ENCODE results near the gene TRPM3. TPM values are rescaled to one million over a fixed set of nuclear protein-coding genes. Genes with fewer than 3 reads are reported as not detected.

TRPM3 gene
- polyA plus RNA-seq, 2 of the 4 experiments (the other 2 are of a cell fraction) = not detected

DNA sequence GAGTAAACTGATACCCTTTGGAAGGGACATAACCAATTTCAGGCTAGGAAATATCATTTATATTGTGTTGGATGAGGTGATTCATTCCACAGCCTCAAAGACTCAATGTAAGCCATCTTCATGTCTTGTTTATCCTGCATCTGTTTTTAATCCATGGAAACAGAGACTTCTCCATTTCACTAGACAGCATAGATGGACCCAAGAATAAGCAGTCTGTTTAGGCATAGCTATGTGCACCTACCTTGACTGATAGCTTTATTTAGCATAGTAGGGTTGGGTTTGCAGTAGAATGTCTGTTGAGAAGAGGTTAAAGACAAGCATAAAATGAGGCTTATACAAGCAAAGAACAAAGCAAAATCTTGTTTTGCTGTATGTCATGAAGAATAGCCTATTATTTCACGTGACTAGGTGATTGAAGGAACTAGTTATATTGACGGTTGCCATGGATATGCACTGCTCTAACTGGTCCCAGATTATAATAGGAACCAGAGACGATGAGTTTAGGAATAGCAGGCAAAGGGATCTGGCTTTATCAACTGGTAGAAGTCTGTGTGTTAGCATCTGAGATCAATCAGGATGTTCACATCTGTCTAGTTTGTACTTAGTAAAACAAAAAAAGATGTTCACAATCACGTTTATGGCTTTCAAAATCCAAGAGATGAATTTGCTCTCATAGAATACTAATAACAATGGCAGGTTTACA lies 552.2 kb downstream of the TRPM3 start:
- H3K4me3 ChIP-seq = no peak overlapping the region
- WGBS (ENCODE audit: missing lambda C conversion rate) = 9% methylated on average over 4 of the region's 4 CpGs
- H3K4me1 ChIP-seq = no peaks in the 10 kb centered on the region
- FAIRE-seq = peak; percentile 61
- no peak for ATAC-seq
- H3K4me2 ChIP-seq = no peak overlapping the region
- ChIA-PET CTCF (interaction anchor here (0.7 to 1.2 kb wide), 2 partner anchors 12 to 33 kb away, joined by 3 to 4 read pairs; no protein-coding TSS in a partner anchor), POLR2A (no interaction called here)
- no peak overlapping the region for H3K27ac ChIP-seq
- DNase-seq (ENCODE audit: low read depth in 1 of 2, low spot score in 1 of 2) = no peak
- TF ChIP-seq POLR2AphosphoS2 (conservative IDR thresholded peaks at IDR 0.05; ENCODE audit: low read length) (no peak), CBX8 (IDR thresholded peaks at IDR 0.05) (no peak), NPAS2 (CRISPR knock-in tag; IDR thresholded peaks at IDR 0.05; ENCODE audit: borderline replicate concordance) (no peak), MAZ (IDR thresholded peaks at IDR 0.05; ENCODE audit: borderline replicate concordance, low read depth, low read length) (no peak), FOSB (CRISPR knock-in tag; IDR thresholded peaks at IDR 0.05) (no peak), SREBF2 (IDR thresholded peaks at IDR 0.05) (no peak), CHD2 (IDR thresholded peaks at IDR 0.05; ENCODE audit: low read length, partially characterized antibody) (no peak), TP53 (CRISPR knock-in tag; IDR thresholded peaks at IDR 0.05) (no peak), CHD4 (IDR thresholded peaks at IDR 0.05; ENCODE audit: borderline replicate concordance) (no peak), SMC3 (IDR thresholded peaks at IDR 0.05) (no peak), HOXA7 (CRISPR knock-in tag; IDR thresholded peaks at IDR 0.05) (no peak), JUN (IDR thresholded peaks at IDR 0.05) (no peak), RFX5 (IDR thresholded peaks at IDR 0.05) (no peak), E2F6 (IDR thresholded peaks at IDR 0.05; ENCODE audit: borderline replicate concordance, low read depth) (no peak), HDAC2 (IDR thresholded peaks at IDR 0.05) (no peak)
- TF ChIP-seq, protein P1, sequence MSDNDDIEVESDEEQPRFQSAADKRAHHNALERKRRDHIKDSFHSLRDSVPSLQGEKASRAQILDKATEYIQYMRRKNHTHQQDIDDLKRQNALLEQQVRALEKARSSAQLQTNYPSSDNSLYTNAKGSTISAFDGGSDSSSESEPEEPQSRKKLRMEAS (IDR thresholded peaks at IDR 0.05) = no peak
- TF ChIP-seq, protein P2, sequence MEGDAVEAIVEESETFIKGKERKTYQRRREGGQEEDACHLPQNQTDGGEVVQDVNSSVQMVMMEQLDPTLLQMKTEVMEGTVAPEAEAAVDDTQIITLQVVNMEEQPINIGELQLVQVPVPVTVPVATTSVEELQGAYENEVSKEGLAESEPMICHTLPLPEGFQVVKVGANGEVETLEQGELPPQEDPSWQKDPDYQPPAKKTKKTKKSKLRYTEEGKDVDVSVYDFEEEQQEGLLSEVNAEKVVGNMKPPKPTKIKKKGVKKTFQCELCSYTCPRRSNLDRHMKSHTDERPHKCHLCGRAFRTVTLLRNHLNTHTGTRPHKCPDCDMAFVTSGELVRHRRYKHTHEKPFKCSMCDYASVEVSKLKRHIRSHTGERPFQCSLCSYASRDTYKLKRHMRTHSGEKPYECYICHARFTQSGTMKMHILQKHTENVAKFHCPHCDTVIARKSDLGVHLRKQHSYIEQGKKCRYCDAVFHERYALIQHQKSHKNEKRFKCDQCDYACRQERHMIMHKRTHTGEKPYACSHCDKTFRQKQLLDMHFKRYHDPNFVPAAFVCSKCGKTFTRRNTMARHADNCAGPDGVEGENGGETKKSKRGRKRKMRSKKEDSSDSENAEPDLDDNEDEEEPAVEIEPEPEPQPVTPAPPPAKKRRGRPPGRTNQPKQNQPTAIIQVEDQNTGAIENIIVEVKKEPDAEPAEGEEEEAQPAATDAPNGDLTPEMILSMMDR (IDR thresholded peaks at IDR 0.05) = no peak
- TF ChIP-seq, protein P3, sequence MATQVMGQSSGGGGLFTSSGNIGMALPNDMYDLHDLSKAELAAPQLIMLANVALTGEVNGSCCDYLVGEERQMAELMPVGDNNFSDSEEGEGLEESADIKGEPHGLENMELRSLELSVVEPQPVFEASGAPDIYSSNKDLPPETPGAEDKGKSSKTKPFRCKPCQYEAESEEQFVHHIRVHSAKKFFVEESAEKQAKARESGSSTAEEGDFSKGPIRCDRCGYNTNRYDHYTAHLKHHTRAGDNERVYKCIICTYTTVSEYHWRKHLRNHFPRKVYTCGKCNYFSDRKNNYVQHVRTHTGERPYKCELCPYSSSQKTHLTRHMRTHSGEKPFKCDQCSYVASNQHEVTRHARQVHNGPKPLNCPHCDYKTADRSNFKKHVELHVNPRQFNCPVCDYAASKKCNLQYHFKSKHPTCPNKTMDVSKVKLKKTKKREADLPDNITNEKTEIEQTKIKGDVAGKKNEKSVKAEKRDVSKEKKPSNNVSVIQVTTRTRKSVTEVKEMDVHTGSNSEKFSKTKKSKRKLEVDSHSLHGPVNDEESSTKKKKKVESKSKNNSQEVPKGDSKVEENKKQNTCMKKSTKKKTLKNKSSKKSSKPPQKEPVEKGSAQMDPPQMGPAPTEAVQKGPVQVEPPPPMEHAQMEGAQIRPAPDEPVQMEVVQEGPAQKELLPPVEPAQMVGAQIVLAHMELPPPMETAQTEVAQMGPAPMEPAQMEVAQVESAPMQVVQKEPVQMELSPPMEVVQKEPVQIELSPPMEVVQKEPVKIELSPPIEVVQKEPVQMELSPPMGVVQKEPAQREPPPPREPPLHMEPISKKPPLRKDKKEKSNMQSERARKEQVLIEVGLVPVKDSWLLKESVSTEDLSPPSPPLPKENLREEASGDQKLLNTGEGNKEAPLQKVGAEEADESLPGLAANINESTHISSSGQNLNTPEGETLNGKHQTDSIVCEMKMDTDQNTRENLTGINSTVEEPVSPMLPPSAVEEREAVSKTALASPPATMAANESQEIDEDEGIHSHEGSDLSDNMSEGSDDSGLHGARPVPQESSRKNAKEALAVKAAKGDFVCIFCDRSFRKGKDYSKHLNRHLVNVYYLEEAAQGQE (IDR thresholded peaks at IDR 0.05) = no peak
- no peaks in the 10 kb centered on the region for H3K9me3 ChIP-seq

DNA sequence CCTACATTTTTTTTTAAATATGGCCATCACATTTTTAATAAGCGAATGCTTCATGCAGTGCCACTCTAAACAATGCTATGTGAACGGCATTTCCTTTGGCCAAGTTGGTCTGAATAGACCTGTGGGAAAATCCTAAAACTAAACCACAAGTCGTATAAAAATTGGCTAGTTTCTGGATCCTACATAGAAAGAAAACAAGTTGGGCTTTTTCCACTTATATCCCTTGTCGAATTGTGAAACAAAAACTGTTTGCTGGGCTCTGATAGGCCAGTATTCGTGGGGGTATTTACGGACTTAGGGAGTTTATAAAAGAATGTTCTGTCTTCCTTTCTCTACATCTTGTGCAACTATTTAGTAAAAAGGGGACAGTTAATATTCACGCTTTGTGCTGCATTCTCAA lies 553.9 kb downstream of the TRPM3 start:
- Histone ChIP-seq H3K4me3 (no peak overlapping the region), H3K9me3 (no peaks in the 10 kb centered on the region), H3K4me1 (no peaks in the 10 kb centered on the region), H3K4me2 (no peak overlapping the region), H3K27ac (no peak overlapping the region)
- ChIA-PET POLR2A (no interaction called here), CTCF (interaction anchor here (0.8 kb wide), 1 partner anchor 83 kb away, joined by 4 read pairs; no protein-coding TSS in a partner anchor)
- FAIRE-seq (no peak), DNase-seq (ENCODE audit: low read depth in 1 of 2, low spot score in 1 of 2) (no peak), ATAC-seq (no peak)
- WGBS (ENCODE audit: missing lambda C conversion rate) = 37% methylated on average over 7 of the region's 7 CpGs
- TF ChIP-seq BHLHE40 (IDR thresholded peaks at IDR 0.05; ENCODE audit: low read depth, low read length) = no peak
- TF ChIP-seq, protein P2 (IDR thresholded peaks at IDR 0.05) = no peak
- TF ChIP-seq, protein P1 (IDR thresholded peaks at IDR 0.05) = no peak
- TF ChIP-seq MAFK (IDR thresholded peaks at IDR 0.05; ENCODE audit: partially characterized antibody) = no peak
- TF ChIP-seq TP53 (CRISPR knock-in tag; IDR thresholded peaks at IDR 0.05) = no peak
- TF ChIP-seq ZNF302 (CRISPR knock-in tag; IDR thresholded peaks at IDR 0.05) = no peak
- TF ChIP-seq ELK1 (IDR thresholded peaks at IDR 0.05; ENCODE audit: low read depth, low read length) = no peak
- no peak for TF ChIP-seq MYC (IDR thresholded peaks at IDR 0.05; ENCODE audit: borderline replicate concordance, low read length)

Measured in A549 (cell line).